ENCODE data around the gene OSGIN1.

GRCh38 chr16:83998091-83998490 is 45.1 kb downstream of the OSGIN1 start:
- no peak for TF ChIP-seq CTCF (IDR thresholded peaks at IDR 0.05)
- TF ChIP-seq POLR2A (IDR thresholded peaks at IDR 0.05) = no peak

Measured in prostate gland (tissue), 2 donors.